ENCODE results near the gene B3GALT4.
A peak's percentile ranks its signal among the peaks of the same experiment; 100 is the strongest.

Gene B3GALT4

GRCh38 chr6:33315793-33316602 lies 39.1 kb downstream of the B3GALT4 start:
- no peak for DNase-seq

GRCh38 chr6:33316603-33317418 lies 39.9 kb downstream of the B3GALT4 start:
- no peak for DNase-seq

GRCh38 chr6:33317419-33317668 lies 40.4 kb downstream of the B3GALT4 start:
- no peak for DNase-seq

GRCh38 chr6:33317669-33318425 lies 40.9 kb downstream of the B3GALT4 start, which contains the start of gene ZBTB22:
Gene ZBTB22, minus strand, starts transcription at chr6:33317744. Its CDS starts 828 bp downstream, at chr6:33316916.
- DNase-seq = peak; percentile 93

GRCh38 chr6:33318426-33319073 lies 41.6 kb downstream of the B3GALT4 start:
- no peak for DNase-seq

- no peak for DNase-seq
Observed at GRCh38 chr6:33319939-33320314, 43.0 kb downstream of the B3GALT4 start.

GRCh38 chr6:33320315-33321181 lies 43.6 kb downstream of the B3GALT4 start:
- DNase-seq = no peak

- DNase-seq = no peak
Observed at GRCh38 chr6:33321227-33321626, 44.3 kb downstream of the B3GALT4 start.

- no peak for DNase-seq
Observed at GRCh38 chr6:33323623-33323948, 46.7 kb downstream of the B3GALT4 start.

- DNase-seq = no peak
Observed at GRCh38 chr6:33324125-33324524, 47.2 kb downstream of the B3GALT4 start.
